Activated T-cell treated with anti-CD3 and anti-CD28 coated beads, Interleukin-2, amount 50 U/mL, for 4 hours (primary cell): Measurements from ENCODE around the gene C1QTNF3. TPM values are rescaled to one million over a fixed set of nuclear protein-coding genes. Genes with fewer than 3 reads are reported as not detected.

Experiments
- ATAC-seq, 2 donors: fragments of 200-7000 bp; cut with Tn5 transposase; one replicate each; pipeline ENCODE4 v1.10.0; 2021
- DNase-seq: peaks from one replicate; pipeline ENCODE4 v3.0.0-alpha.2; 2020
- H3K27me3 Mint-ChIP-seq: one replicate; pipeline ENCODE4 v1.8.0; 2021; ENCODE audit warnings: low read depth, mixed read lengths
- H3K36me3 Mint-ChIP-seq: one replicate; pipeline ENCODE4 v1.8.0; 2022; ENCODE audit warnings: mixed read lengths; ENCODE audit not compliant: insufficient read depth
- H3K4me1 Mint-ChIP-seq: one replicate; pipeline ENCODE4 v1.8.0; 2021; ENCODE audit warnings: low read depth, mixed read lengths
- H3K4me3 Mint-ChIP-seq: one replicate; pipeline ENCODE4 v1.8.0; 2021; ENCODE audit warnings: mild to moderate bottlenecking, moderate library complexity, mixed read lengths
- H3K9me3 Mint-ChIP-seq: one replicate; pipeline ENCODE4 v1.8.0; 2021; ENCODE audit warnings: mixed read lengths
- total RNA-seq, 3 donors: library from RNA; stranded (reverse); gene quantifications; one replicate each; pipeline ENCODE4 v1.2.1, GENCODE V29; 2021

Gene C1QTNF3
- total RNA-seq, 3 donors from 2014 or later, result 0.58 to 0.76 (median 0.73) TPM

- Mint-ChIP-seq H3K9me3 (peaks cover 5% of the 10 kb centered on the region), H3K4me1 (no peaks in the 10 kb centered on the region), H3K4me3 (no peak overlapping the region), H3K27me3 (no peaks in the 10 kb centered on the region), H3K36me3 (peaks cover 29% of the 10 kb centered on the region)
- no peak for DNase-seq
- no peak for ATAC-seq
Observed at GRCh38 chr5:34058532-34058931, 15.5 kb upstream of the C1QTNF3 start.

GRCh38 chr5:34057569-34057968 lies 14.6 kb upstream of the C1QTNF3 start:
- Mint-ChIP-seq H3K36me3 (peaks cover 26% of the 10 kb centered on the region), H3K4me1 (no peaks in the 10 kb centered on the region), H3K9me3 (peaks cover 5% of the 10 kb centered on the region), H3K27me3 (no peaks in the 10 kb centered on the region), H3K4me3 (no peak overlapping the region)
- ATAC-seq, result no peak
- no peak for DNase-seq

- no peak for DNase-seq
- no peak for ATAC-seq
- no peak overlapping the region for H3K4me3 Mint-ChIP-seq
- no peaks in the 10 kb centered on the region for H3K4me1 Mint-ChIP-seq
- H3K36me3 Mint-ChIP-seq, result peaks cover 26% of the 10 kb centered on the region
- peaks cover 4% of the 10 kb centered on the region for H3K9me3 Mint-ChIP-seq
- H3K27me3 Mint-ChIP-seq, result no peaks in the 10 kb centered on the region
Observed at GRCh38 chr5:34057118-34057517, 14.1 kb upstream of the C1QTNF3 start.

- Mint-ChIP-seq H3K4me1 (no peaks in the 10 kb centered on the region), H3K9me3 (no peaks in the 10 kb centered on the region), H3K27me3 (no peaks in the 10 kb centered on the region), H3K4me3 (no peak overlapping the region), H3K36me3 (peaks cover 31% of the 10 kb centered on the region)
- DNase-seq (no peak), ATAC-seq (no peak)
Observed at GRCh38 chr5:34055667-34056066, 12.7 kb upstream of the C1QTNF3 start.

- Mint-ChIP-seq H3K27me3 (no peaks in the 10 kb centered on the region), H3K9me3 (no peaks in the 10 kb centered on the region), H3K4me1 (no peaks in the 10 kb centered on the region), H3K36me3 (peaks cover 36% of the 10 kb centered on the region), H3K4me3 (no peak overlapping the region)
- DNase-seq (no peak), ATAC-seq (no peak)
Observed at GRCh38 chr5:34054400-34054729, 11.4 kb upstream of the C1QTNF3 start.

- no peak for ATAC-seq
- H3K4me3 Mint-ChIP-seq, result no peak overlapping the region
- no peaks in the 10 kb centered on the region for H3K27me3 Mint-ChIP-seq
- H3K36me3 Mint-ChIP-seq, result peaks cover 41% of the 10 kb centered on the region
- H3K9me3 Mint-ChIP-seq, result no peaks in the 10 kb centered on the region
- no peaks in the 10 kb centered on the region for H3K4me1 Mint-ChIP-seq
- no peak for DNase-seq
Observed at GRCh38 chr5:34053571-34054399, 10.8 kb upstream of the C1QTNF3 start.

- DNase-seq (no peak), ATAC-seq (no peak)
- Mint-ChIP-seq H3K4me3 (no peak overlapping the region), H3K36me3 (peaks cover 42% of the 10 kb centered on the region), H3K4me1 (no peaks in the 10 kb centered on the region), H3K27me3 (no peaks in the 10 kb centered on the region), H3K9me3 (no peaks in the 10 kb centered on the region)
Observed at GRCh38 chr5:34053133-34053532, 10.1 kb upstream of the C1QTNF3 start.

GRCh38 chr5:34051374-34051980 lies 8.5 kb upstream of the C1QTNF3 start:
- H3K9me3 Mint-ChIP-seq, result no peaks in the 10 kb centered on the region
- H3K4me3 Mint-ChIP-seq, result no peak overlapping the region
- DNase-seq (no peak), ATAC-seq (no peak)
- H3K4me1 Mint-ChIP-seq, result no peaks in the 10 kb centered on the region
- H3K27me3 Mint-ChIP-seq, result no peaks in the 10 kb centered on the region
- peaks cover 40% of the 10 kb centered on the region for H3K36me3 Mint-ChIP-seq

GRCh38 chr5:34047774-34048572 lies 5.0 kb upstream of the C1QTNF3 start:
- no peaks in the 10 kb centered on the region for H3K4me1 Mint-ChIP-seq
- ATAC-seq, result no peak
- no peak for DNase-seq
- H3K36me3 Mint-ChIP-seq, result peaks cover 34% of the 10 kb centered on the region
- H3K4me3 Mint-ChIP-seq, result no peak overlapping the region
- H3K9me3 Mint-ChIP-seq, result no peaks in the 10 kb centered on the region
- no peaks in the 10 kb centered on the region for H3K27me3 Mint-ChIP-seq

- H3K27me3 Mint-ChIP-seq, result no peaks in the 10 kb centered on the region
- H3K4me1 Mint-ChIP-seq, result no peaks in the 10 kb centered on the region
- peaks cover 34% of the 10 kb centered on the region for H3K36me3 Mint-ChIP-seq
- no peak for ATAC-seq
- H3K9me3 Mint-ChIP-seq, result no peaks in the 10 kb centered on the region
- no peak overlapping the region for H3K4me3 Mint-ChIP-seq
- DNase-seq, result no peak
Observed at GRCh38 chr5:34047143-34047542, 4.1 kb upstream of the C1QTNF3 start.

- no peaks in the 10 kb centered on the region for H3K4me1 Mint-ChIP-seq
- H3K4me3 Mint-ChIP-seq, result no peak overlapping the region
- H3K9me3 Mint-ChIP-seq, result no peaks in the 10 kb centered on the region
- ATAC-seq (no peak), DNase-seq (no peak)
- peaks cover 25% of the 10 kb centered on the region for H3K36me3 Mint-ChIP-seq
- H3K27me3 Mint-ChIP-seq, result no peaks in the 10 kb centered on the region
Observed at GRCh38 chr5:34045996-34046395, 3.0 kb upstream of the C1QTNF3 start.

GRCh38 chr5:34045023-34045422 lies 2.0 kb upstream of the C1QTNF3 start:
- no peak for DNase-seq
- Mint-ChIP-seq H3K36me3 (peaks cover 17% of the 10 kb centered on the region), H3K4me3 (no peak overlapping the region), H3K27me3 (no peaks in the 10 kb centered on the region), H3K9me3 (no peaks in the 10 kb centered on the region), H3K4me1 (no peaks in the 10 kb centered on the region)
- no peak for ATAC-seq

GRCh38 chr5:34042321-34042720 lies 692 bp downstream of the C1QTNF3 start:
- Mint-ChIP-seq H3K36me3 (peaks cover 6% of the 10 kb centered on the region), H3K9me3 (no peaks in the 10 kb centered on the region), H3K4me3 (no peak overlapping the region), H3K4me1 (no peaks in the 10 kb centered on the region), H3K27me3 (no peaks in the 10 kb centered on the region)
- no peak for DNase-seq
- ATAC-seq, result no peak

- DNase-seq, result no peak
- peaks cover 9% of the 10 kb centered on the region for H3K36me3 Mint-ChIP-seq
- H3K27me3 Mint-ChIP-seq, result no peaks in the 10 kb centered on the region
- no peak overlapping the region for H3K4me3 Mint-ChIP-seq
- H3K4me1 Mint-ChIP-seq, result no peaks in the 10 kb centered on the region
- no peak for ATAC-seq
- no peaks in the 10 kb centered on the region for H3K9me3 Mint-ChIP-seq
Observed at GRCh38 chr5:34041247-34041972, 1.6 kb downstream of the C1QTNF3 start.
